Measurements from ENCODE around the gene COG6. TPM values are rescaled to one million over a fixed set of nuclear protein-coding genes. Genes with fewer than 3 reads are reported as not detected.

Gene COG6
- polyA plus RNA-seq, 4 donors: 29.8 to 42.4 (median 33.6) TPM

DNA sequence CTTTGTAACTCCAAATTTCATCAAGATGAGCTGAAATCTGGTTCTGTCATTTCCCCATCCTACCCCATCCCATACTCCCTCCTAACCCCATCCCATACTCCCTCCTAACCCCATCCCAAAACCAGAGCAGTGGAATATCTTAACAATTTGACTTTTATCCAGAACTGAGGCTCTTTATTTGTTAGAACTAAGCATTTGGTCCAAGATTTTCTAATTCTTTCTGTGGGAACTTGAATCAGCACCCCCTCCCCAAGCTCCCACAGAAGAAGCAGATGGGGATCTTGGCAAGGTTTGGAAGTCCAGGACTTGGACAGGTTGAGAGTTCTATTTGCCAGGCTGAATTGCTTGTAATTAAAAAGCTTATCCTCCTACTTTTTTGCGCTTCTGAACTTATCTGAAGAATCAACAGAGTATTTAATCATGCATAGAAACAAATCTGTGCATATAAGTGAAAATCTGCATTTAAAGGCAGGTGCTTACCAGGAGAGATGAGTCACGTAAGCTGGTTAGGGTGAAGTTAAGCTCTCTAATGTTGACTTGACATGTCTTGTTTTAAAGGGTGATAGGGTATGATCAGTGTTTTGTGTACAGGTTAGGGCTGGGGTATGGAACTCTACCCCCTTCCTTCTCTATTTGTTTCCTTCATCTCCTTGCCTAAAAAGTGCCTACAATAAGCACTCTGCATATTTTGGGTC, 111.1 kb downstream of the COG6 start:
- DNase-seq (ENCODE audit: low read depth in 4 of 4, low spot score in 3 of 4): no peak

DNA sequence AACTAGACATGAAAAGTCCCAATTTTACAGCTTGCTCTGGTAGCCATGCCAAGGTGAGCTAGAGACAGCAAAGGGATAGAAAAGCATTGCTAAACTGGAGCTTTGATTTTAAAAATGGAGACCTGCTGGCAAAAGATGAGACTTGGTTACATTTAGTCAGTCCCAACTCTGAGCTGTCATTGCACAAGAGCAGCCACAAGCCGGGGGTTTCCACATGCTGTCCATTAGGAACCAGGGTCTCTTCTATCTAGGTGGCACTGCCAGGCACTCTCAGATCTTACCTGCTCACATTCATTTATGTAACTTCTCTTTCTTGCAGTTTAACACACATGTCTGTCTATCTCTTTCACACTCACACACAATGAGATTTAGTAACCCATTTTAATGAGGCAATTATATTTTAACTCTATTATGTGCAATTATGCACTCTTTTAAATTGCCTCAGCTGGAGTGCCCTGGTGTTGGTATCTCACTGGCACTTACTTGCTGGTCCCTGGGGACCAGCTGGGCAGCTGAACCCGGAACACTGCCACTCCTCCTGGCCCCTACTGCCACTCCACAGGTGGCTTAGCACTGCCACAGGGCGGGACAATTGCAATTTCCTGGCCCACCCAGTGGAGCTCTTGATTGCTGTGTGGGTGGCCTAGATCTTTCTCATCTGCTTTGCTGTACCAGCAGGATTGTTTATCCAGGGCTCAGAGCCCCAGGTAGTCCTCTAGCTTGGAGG, 112.5 kb downstream of the COG6 start:
- DNase-seq (ENCODE audit: low read depth in 4 of 4, low spot score in 3 of 4): no peak

DNA sequence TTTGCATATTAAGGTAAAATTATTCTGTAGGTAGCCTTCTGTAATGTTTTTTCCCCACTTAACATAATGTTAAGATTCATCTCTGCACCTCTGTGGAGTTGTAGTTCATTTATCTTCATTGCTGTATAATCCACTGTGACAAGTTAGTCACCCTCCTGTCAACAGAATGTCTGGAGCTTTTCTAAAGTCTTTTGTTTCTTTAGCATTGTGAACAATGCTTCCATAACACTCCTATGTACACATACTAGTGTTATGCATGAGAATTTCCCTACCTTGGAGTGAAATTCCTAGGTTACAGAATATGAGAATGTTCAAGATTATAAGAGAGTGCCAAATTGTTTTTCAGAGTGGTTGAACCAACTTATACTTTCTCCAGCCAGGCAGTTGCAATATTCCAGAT, 113.5 kb downstream of the COG6 start:
- no peak for DNase-seq (ENCODE audit: low read depth in 4 of 4, low spot score in 3 of 4)

DNA sequence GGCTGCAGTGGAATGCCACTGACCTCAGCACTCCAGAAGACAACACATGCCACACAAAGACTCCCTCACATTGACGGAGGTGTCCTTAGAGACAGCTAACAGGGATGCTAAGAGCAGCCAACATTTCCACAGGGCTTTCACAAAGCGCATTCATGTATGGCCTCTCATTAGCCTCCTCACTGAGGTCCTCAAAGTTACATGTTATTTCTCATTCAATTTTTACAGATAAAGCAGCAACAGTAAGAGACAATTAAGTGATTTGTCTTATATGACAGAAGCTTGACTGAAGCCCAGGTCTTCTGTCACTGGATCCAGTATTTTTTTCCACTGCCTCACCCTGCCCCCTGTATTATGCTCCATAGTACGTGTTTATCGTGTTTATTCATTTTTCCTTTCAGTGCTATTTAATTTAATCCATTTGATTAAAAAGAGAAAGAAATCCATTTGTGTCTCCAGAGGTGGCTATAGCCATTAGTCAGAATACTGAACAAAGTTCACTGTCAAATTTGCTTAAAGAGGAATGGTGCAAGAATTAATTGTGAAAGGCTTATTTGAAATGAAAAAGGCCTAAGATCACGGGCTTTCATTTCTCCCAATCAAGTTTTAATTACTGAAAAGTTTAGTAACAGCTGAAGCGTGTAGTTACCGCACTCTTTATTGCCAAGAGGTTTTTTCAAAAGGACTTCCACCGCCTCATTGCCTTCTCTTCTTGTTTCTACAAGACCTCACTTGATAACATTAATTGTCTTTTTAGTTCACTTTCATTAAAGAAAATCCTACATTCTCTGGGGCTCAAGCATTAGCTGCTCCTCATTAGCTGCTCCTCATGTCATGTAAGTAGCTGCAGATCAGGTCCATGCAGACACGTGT, 115.0 kb downstream of the COG6 start:
- no peak for DNase-seq (ENCODE audit: low read depth in 4 of 4, low spot score in 3 of 4)

DNA sequence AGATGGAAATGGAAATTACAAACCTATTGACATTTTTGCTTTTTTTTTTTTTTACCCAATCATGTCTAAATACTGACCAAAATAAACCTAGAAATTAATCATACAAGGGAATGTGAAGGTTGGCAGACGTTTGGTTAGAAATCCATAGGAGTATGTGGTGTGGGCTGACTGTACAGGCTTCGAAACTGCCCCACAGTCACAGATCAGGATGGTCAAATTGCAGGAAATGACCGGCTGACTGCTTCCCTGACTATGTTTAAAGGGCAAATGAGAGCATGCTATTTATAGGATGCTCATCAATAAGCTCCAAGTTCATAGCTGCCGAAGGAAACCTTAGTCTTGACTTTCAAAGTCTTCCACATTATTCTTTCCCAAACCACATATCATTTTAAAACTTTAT, 118.4 kb downstream of the COG6 start:
- no peak for DNase-seq (ENCODE audit: low read depth in 4 of 4, low spot score in 3 of 4)

DNA sequence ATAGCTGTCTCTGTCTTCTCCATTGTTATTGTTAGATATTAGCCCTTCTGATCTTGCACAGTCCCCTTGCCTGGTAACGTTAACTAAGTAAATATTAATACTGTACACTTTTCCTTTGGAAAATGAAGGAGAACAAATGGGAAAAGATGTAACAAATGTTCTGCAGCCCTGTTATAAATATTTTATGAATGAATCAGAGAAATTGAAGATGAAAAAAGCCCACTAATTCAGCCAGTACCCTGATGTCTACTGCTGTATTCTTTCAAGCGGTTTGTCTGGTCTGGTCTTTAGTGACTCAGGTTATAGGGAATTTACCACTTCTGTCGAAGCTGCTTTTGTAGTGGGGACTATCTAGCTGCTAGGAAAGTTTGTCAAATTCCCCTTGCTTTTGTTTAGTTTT, 121.0 kb downstream of the COG6 start:
- no peak for DNase-seq (ENCODE audit: low read depth in 4 of 4, low spot score in 3 of 4)

DNA sequence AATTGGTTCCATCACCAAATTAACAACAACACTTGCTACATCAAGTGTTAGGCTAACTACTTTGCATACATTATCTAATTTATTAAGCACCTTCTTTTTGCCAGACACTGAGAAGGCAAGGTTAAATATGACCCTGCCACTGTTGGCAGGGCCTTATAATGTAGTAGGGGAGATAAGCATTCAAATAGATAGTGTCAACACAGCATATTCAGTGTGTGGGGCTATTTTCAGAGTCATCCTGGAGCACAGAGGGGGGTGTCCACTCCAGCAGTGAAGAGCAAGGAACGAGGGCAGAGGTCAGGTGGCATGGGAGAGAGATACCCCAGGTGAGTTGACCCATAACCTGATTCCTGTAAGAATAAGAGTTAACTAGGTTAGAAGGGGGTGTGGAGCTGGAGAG, 121.6 kb downstream of the COG6 start:
- DNase-seq (ENCODE audit: low read depth in 4 of 4, low spot score in 3 of 4): no peak

DNA sequence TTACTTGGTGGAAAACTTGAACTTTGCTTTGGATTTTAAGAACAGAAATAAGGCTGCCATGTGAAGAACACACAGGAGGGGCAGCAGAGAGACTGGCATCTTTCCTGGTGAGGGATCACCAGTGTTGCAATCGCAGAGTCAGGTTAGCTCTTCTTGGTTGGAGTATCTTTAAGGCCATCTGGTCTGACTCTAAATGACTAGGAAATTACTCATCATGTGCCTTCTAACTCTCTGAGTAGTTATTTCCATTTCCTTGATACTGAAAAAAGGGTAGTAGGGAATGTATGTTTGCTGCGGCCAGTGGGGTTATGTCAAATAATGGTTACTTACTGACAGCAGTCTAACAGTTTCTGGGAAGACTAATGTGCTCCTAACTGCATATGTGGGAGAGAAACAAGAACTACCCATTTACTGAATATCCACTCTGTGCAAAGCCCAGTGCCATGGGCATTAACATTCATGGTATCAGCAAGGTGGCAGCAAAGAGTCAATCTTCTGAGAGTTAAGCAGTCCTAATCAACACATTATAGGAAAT, 122.1 kb downstream of the COG6 start:
- DNase-seq (ENCODE audit: low read depth in 4 of 4, low spot score in 3 of 4): no peak

DNA sequence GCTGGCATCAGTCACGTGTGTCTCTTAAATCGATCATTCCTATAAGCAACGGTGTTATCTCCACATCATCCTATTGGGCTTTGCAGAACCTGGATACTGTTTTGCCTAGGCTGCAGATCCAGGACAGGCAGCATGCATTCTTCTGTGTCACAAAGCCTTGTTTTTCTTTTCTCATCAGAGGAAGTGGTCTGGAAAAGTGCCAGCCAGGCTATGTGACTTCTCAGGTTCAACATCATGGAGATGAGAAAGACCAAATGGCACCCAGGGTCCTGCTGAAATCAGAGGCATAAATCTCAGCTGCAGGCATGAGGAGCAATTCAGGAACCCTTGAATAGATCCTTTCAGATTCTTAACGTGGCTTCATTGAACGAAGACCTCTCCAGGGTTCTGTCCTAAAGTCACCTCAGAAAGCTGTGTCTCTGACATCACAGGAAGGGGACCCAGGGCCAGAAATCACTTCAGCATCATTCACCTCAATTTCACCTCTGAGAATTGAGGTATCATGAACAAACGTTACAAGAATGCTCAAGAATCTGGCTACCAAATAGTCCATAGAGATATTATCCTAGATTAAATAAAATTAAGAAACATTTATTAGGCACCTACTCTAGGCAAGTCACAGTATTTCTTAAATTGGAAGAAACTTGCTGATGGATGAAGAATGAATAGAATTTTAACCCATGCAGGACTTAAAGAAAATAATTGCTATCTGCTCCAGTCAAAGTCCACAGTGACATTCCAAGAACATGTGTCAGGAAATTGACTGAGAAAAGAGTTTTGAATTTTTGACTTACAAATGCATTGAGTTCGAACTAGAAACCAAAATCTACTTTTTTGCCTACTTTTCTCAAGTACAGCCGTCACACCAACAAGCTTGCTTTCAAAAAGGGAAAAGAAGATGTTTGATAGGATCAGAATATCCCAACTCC, 124.1 kb downstream of the COG6 start:
- DNase-seq (ENCODE audit: low read depth in 4 of 4, low spot score in 3 of 4): no peak

DNA sequence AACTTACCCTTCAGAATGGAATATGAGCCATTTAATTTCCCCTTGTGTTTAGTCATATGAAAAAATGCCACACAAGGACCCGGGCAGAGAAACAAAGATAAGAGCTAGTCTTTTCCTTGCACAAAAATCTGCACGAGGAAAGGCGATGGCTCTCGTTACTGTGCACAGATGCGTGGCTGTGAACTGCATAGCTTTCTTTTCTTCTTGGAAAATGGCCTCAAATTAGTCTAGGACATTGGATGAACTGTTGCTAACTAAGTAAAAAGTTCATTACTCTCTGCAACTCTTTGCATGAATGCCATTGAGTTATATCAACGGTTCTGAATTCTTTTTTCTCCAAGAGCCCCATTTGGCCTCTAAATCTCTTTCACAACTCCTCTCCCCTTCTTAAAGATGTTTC, 125.2 kb downstream of the COG6 start:
- no peak for DNase-seq (ENCODE audit: low read depth in 4 of 4, low spot score in 3 of 4)

DNA sequence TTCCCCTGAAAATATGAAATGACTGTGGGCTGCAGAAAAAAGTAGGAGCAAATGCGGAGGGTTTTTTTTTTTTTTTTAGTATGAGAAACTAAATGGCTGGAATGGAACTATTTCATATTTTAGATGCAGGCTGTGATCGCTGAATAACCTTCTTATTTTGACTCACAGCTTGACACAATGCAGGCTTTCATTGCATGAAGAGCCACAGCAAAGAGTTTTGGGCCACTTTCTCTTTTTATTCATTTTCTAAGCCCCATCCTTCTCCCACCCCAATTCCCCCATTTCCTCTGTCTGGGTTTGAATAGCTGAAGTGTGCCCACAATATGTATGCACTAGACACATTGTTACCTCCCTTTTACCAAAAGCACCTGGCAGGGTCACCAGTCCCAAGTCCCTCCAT, 125.9 kb downstream of the COG6 start:
- no peak for DNase-seq (ENCODE audit: low read depth in 4 of 4, low spot score in 3 of 4)

DNA sequence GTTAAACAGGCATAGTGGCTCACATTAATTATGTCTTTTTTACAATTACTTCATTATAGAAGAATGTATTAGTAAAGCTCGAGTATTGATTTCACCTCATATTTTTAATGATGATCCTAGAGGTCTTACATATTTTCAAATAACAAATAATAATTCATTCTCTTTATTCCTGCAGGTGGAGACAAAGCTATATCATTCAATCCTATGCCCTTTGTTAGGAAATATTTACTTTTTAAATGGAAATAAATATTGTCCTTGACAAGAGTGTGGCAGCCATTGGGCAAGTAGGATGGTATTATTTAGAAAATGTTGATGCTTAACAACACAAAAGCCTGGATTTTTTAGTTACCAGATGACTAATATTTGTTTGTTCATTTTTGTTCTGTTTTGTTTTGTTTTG, 127.6 kb downstream of the COG6 start:
- no peak for DNase-seq (ENCODE audit: low read depth in 4 of 4, low spot score in 3 of 4)

DNA sequence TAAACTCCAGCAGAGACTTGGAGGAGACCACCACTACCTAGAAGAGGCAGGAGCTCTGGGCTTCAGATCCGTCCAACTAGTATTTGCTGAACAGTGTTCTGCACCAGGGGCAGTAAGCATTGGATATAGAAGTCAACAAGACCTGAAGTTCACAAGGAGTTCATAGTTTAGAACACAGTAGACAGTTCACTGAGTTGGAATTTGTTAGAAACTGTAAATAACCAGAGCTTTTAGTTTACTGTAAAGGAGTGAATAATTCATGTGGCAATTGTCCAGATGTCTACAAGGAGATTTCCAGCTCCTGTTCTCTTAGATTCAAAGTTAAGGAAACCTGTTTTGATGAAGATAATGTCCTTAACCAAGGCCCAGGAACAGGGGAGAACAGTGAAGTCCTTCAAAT, 128.9 kb downstream of the COG6 start:
- no peak for DNase-seq (ENCODE audit: low read depth in 4 of 4, low spot score in 3 of 4)

DNA sequence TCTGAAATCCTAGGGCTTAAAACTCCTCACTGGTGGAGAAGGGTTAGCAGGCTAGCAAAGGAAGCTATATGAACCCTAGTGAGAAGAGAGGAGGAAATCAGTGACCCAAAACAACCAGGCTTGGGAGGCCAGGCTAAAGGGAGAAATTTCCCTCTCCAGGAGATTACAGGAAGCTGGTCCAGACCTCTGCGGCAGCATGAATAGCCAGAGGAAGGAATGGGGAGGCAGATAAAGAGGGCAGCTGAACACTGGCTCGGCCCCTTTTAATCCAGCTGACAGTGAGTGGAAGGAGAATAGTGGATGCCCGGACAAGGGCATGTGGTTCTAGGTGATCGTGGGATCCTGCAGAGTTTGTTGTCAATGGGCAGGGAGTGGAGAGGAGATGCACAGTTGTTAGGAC, 130.6 kb downstream of the COG6 start:
- no peak for DNase-seq (ENCODE audit: low read depth in 4 of 4, low spot score in 3 of 4)

DNA sequence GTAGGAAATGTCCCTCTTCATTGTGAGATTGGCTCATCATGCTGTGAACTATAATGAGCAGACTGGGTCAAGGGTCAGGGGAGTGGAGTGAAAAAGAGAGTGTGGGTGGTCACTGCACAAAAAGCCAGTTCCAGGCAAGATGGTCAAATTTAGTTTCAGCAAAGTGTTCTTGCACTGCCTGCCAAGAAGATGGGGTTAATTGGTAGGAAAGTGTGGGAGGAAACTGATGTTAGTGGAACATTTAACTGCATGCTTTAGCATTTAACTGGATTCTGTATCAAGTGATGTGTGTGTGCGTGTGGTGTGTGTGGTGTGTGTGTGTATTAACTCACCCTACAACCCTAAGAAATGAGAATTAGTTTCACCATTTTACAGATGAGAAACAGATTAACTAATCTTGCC, 131.6 kb downstream of the COG6 start:
- DNase-seq (ENCODE audit: low read depth in 4 of 4, low spot score in 3 of 4): no peak

DNA sequence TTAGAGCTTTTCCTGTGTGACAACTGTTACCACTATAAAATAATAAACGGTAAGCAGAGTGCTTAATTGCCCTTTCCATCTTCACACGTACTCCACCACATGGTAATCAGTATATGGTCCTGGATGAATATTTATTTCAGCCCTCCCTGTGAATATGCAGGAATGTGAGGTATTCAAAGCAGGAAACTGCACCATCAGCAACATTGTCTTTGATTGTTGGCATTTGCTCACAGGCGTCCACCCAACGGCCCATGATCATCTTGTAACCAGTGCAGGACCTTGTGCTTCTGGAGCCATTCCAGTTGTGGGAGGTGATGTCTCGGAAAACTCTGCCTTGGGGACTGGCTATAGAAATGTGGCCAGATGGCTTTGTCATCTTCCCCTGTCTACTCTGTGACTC, 132.6 kb downstream of the COG6 start:
- DNase-seq (ENCODE audit: low read depth in 4 of 4, low spot score in 3 of 4): no peak

DNA sequence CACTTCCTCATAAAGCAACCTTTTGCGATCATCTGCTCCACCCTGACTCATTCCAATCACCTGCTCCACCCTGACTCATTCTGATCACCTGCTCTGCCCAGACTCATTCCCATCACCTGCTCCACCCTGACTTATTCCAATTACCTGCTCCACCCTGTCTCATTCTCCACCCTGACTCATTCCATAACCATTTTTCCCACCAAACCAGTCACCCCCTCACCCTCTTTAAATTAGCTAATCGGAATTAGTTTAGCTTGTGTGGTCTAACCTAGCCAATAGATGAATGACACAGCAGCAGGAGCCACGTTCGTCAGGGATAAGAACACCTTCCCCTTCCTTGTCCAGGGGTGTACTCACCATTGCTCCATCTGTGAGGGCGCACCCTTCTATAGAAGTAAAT, 134.0 kb downstream of the COG6 start:
- DNase-seq (ENCODE audit: low read depth in 4 of 4, low spot score in 3 of 4): no peak
